Activated gamma-delta T cell treated with anti-CD3 and anti-CD28 coated beads, Interleukin-2, amount 50 U/mL, for 16 hours (primary cell): ENCODE measurements around the gene STX1A.

Experiments
- DNase-seq: peaks from one replicate; pipeline ENCODE4 v3.0.0-alpha.2; 2020; ENCODE audit warnings: low read depth

Gene STX1A

GRCh38 chr7:73718905-73719805 lies at the start of gene STX1A:
TSS of gene STX1A (minus strand) at chr7:73719669. CDS start at chr7:73719631, 38 bp downstream.
- peak; percentile 48 for DNase-seq

- DNase-seq, result no peak
Observed at GRCh38 chr7:73768641-73769480, 49.4 kb upstream of the STX1A start.

GRCh38 chr7:73766556-73767229 lies 47.2 kb upstream of the STX1A start:
- no peak for DNase-seq

GRCh38 chr7:73762659-73762999 lies 43.2 kb upstream of the STX1A start:
- no peak for DNase-seq

- no peak for DNase-seq
Observed at GRCh38 chr7:73761854-73762658, 42.6 kb upstream of the STX1A start.

GRCh38 chr7:73758581-73759138 lies 39.2 kb upstream of the STX1A start:
- no peak for DNase-seq

GRCh38 chr7:73749931-73750776 lies 30.7 kb upstream of the STX1A start:
- no peak for DNase-seq

GRCh38 chr7:73746378-73746777 lies 26.9 kb upstream of the STX1A start:
- DNase-seq, result no peak

GRCh38 chr7:73742753-73743641 lies 23.5 kb upstream of the STX1A start:
- DNase-seq, result no peak

GRCh38 chr7:73742338-73742752 lies 22.9 kb upstream of the STX1A start:
- DNase-seq, result no peak

GRCh38 chr7:73741600-73741999 lies 22.1 kb upstream of the STX1A start:
- DNase-seq, result no peak

- DNase-seq, result no peak
Observed at GRCh38 chr7:73740771-73741170, 21.3 kb upstream of the STX1A start.

- no peak for DNase-seq
Observed at GRCh38 chr7:73740212-73740611, 20.7 kb upstream of the STX1A start.

GRCh38 chr7:73739387-73739767 lies 19.9 kb upstream of the STX1A start:
- no peak for DNase-seq

- DNase-seq, result peak; percentile 99
Observed at GRCh38 chr7:73738612-73739386, 19.3 kb upstream of the STX1A start, which contains the start of gene ABHD11. TSS of gene ABHD11 (minus strand) at chr7:73738802. CDS start at chr7:73738770, 32 bp downstream.

GRCh38 chr7:73738220-73738611 lies 18.7 kb upstream of the STX1A start:
- peak; percentile 38 for DNase-seq

- DNase-seq, result no peak
Observed at GRCh38 chr7:73737491-73738219, 18.2 kb upstream of the STX1A start.

- no peak for DNase-seq
Observed at GRCh38 chr7:73736885-73737284, 17.4 kb upstream of the STX1A start.
